Keratinocyte (primary cell): ENCODE measurements around the gene TAS2R40. TPM values are rescaled to one million over a fixed set of nuclear protein-coding genes. Genes with fewer than 3 reads are reported as not detected.
A peak's percentile ranks its signal among the peaks of the same experiment; 100 is the strongest.

Experiments
- DNase-seq: peaks from one replicate; pipeline ENCODE4 v3.0.0-alpha.2; 2011; ENCODE audit warnings: low read depth, missing footprints, low spot score
- FAIRE-seq: peaks from 2 replicates; lab custom pipeline; 2011; peaks lifted over from hg19 to GRCh38; lab: Jason Lieb, UNC
- H2AFZ ChIP-seq: 2 replicates; pipeline ENCODE4 v1.6.0; 2012; ENCODE audit warnings: low read length, control low read depth, inconsistent platforms; ENCODE audit not compliant: control insufficient read depth
- H3K27ac ChIP-seq: 2 replicates; pipeline ENCODE4 v1.5.1; 2011; ENCODE audit warnings: low read length; ENCODE audit not compliant: control insufficient read depth, insufficient read depth
- H3K27me3 ChIP-seq: 3 replicates; pipeline ENCODE4 v1.6.0; 2011; ENCODE audit warnings: low read length; ENCODE audit not compliant: control insufficient read depth, insufficient read depth; ENCODE audit errors: extremely low read depth
- H3K36me3 ChIP-seq, 2 experiments: 2 replicates in 1 of 2; 3 replicates in 1 of 2; pipeline ENCODE4 v1.5.1; 2011; ENCODE audit warnings: low read length in 2 of 2, mild to moderate bottlenecking in 1 of 2; ENCODE audit not compliant: control insufficient read depth in 2 of 2, insufficient read depth in 2 of 2; ENCODE audit errors: extremely low read depth in 1 of 2
- H3K4me1 ChIP-seq: 3 replicates; pipeline ENCODE4 v1.5.1; 2011; ENCODE audit warnings: low read length; ENCODE audit not compliant: control insufficient read depth, insufficient read depth; ENCODE audit errors: extremely low read depth
- H3K4me2 ChIP-seq: 3 replicates; pipeline ENCODE4 v1.6.0; 2011; ENCODE audit warnings: low read depth, low read length; ENCODE audit not compliant: control insufficient read depth, insufficient read depth; ENCODE audit errors: extremely low read depth
- H3K4me3 ChIP-seq, 3 experiments: fragments of 200-600 bp in 1 of 3; sonication (generic) in 1 of 3; 2 replicates in 2 of 3; 3 replicates in 1 of 3; pipeline ENCODE4 v1.5.1; 2011 to 2016; ENCODE audit warnings: low read length in 3 of 3, mild to moderate bottlenecking in 3 of 3, control low read depth in 2 of 3, inconsistent platforms in 1 of 3, low read depth in 1 of 3, mixed read lengths in 1 of 3, mixed run types in 1 of 3, moderate library complexity in 1 of 3; ENCODE audit not compliant: control insufficient read depth in 2 of 3, insufficient read depth in 2 of 3; ENCODE audit errors: extremely low read depth in 1 of 3
- H3K79me2 ChIP-seq: 2 replicates; pipeline ENCODE4 v1.6.0; 2012; ENCODE audit warnings: low read length; ENCODE audit not compliant: control insufficient read depth, insufficient read depth
- H3K9ac ChIP-seq: 3 replicates; pipeline ENCODE4 v1.6.0; 2011; ENCODE audit warnings: low read length; ENCODE audit not compliant: control insufficient read depth, insufficient read depth; ENCODE audit errors: extremely low read depth
- H3K9me1 ChIP-seq: 3 replicates; pipeline ENCODE4 v1.6.0; 2011; ENCODE audit warnings: low read length; ENCODE audit not compliant: control insufficient read depth, insufficient read depth; ENCODE audit errors: extremely low read depth
- H3K9me3 ChIP-seq: 2 replicates; pipeline ENCODE4 v1.5.1; 2012; ENCODE audit warnings: low read depth, low read length; ENCODE audit not compliant: control insufficient read depth
- H4K20me1 ChIP-seq: 3 replicates; pipeline ENCODE4 v1.6.0; 2011; ENCODE audit warnings: low read length; ENCODE audit not compliant: control insufficient read depth, insufficient read depth; ENCODE audit errors: extremely low read depth
- CTCF ChIP-seq, 3 experiments: IDR thresholded peaks in 1 of 3; conservative IDR thresholded peaks in 1 of 3; optimal IDR thresholded peaks in 1 of 3; 2 replicates in 2 of 3; 3 replicates in 1 of 3; pipeline versions ENCODE3 to v1.5.1; 2011; ENCODE audit warnings: low read length in 3 of 3, mild to moderate bottlenecking in 3 of 3, moderate library complexity in 2 of 3, control low read depth in 1 of 3, inconsistent platforms in 1 of 3; ENCODE audit not compliant: insufficient read depth in 2 of 3; ENCODE audit errors: extremely low read depth in 1 of 3
- EZH2 ChIP-seq: IDR thresholded peaks from one replicate; pipeline ENCODE4 v1.6.1; 2012; ENCODE audit warnings: inconsistent platforms, mild to moderate bottlenecking, low read length, moderate library complexity
- dilution Hi-C: fragments of 300-500 bp; cut with MboI; formaldehyde crosslinking; loops from one replicate; pipeline ENCODE4 v1.7.0; 2020; ENCODE audit warnings: low sequenced_read_pairs; ENCODE audit not compliant: extremely low pct_ligation_motif_present
- polyA plus RNA-seq, 5 experiments: library from polyadenylated mRNA; depleted of rRNA in 3 of 5; stranded (reverse) in 3 of 5; stranded (forward) in 1 of 5; unstranded in 1 of 5; fragments of >200 nt; gene quantifications; 1 replicate in 1 of 5; 2 replicates in 3 of 5; 3 replicates in 1 of 5; pipeline versions ENCODE4 v1.2.1 to v1.2.3, GENCODE V29; 2011 to 2012; ENCODE audit warnings: missing spikeins in 2 of 5, low read depth in 1 of 5, low replicate concordance in 1 of 5

Gene TAS2R40
- polyA plus RNA-seq, 1 donor (not counting 4 experiments of a cell fraction or from before 2014, with no cell fraction given): not detected

DNA sequence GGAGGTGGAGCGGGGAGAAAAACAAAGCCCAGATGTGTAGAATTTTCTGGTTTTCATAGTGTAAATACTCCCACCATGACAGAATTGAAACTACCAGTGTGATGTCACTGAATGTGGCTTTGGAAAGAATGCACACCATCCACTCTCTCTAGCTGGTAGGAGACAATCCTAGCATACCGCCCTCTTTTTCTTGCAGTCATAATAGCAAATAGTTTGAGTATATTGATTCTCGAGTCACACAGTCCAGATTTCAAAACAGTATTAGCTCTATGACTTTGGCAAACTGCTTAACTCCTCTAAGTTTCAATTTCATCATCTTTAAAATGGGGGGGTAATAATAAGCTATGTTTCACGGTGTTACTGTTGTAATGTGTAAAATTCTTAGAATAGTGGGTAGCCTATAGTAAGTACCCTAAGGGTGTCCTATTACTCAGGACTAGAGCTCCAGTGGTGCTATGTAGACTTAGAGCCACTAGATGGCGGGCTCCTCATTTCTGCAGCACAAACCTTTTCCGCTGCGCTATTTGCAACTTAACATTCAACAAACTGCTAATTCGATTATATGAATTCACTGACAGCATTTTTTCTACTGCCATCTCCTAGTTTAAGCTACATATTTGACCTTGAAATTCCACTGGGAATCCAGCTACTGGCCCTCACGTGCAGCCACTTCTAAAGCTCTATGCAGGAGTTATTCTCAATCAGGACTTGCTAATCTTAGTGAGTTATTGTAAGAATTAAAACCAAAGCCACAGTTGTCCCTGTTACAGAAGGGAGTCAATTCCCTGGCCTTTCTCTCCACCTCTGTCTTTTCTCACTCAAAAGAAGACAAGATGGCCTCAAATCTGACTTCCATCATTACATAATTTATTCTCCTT is 18.7 kb downstream of the TAS2R40 start:
- H3K9me3 ChIP-seq: no peaks in the 10 kb centered on the region
- FAIRE-seq (peak; percentile 76), DNase-seq (no peak)
- no peak overlapping the region for H3K27ac ChIP-seq
- H3K4me1 ChIP-seq: peaks cover 5% of the 10 kb centered on the region
- no peaks in the 10 kb centered on the region for H4K20me1 ChIP-seq
- no peak overlapping the region for H3K4me3 ChIP-seq
- dilution Hi-C loops: no loop called here
- no peaks in the 10 kb centered on the region for H3K79me2 ChIP-seq
- TF ChIP-seq CTCF (optimal IDR thresholded peaks at IDR 0.05 in 1 of 3, IDR thresholded peaks at IDR 0.05 in 1 of 3, conservative IDR thresholded peaks at IDR 0.05 in 1 of 3; ENCODE audit: extremely low read depth in 1 of 3, insufficient read depth in 2 of 3, low read length in 3 of 3) (peak; percentile 76 to 82 (median 78)), EZH2 (no peak)
- H2AFZ ChIP-seq: no peak overlapping the region
- H3K36me3 ChIP-seq: no peaks in the 10 kb centered on the region
- no peaks in the 10 kb centered on the region for H3K27me3 ChIP-seq
- no peaks in the 10 kb centered on the region for H3K9me1 ChIP-seq
- H3K9ac ChIP-seq: no peak overlapping the region
- no peak overlapping the region for H3K4me2 ChIP-seq

GRCh38 chr7:143242306-143242705 is 20.5 kb downstream of the TAS2R40 start:
- H2AFZ ChIP-seq: no peak overlapping the region
- H3K27ac ChIP-seq: no peak overlapping the region
- H3K36me3 ChIP-seq: no peaks in the 10 kb centered on the region
- no peak overlapping the region for H3K4me2 ChIP-seq
- H3K9me1 ChIP-seq: no peaks in the 10 kb centered on the region
- dilution Hi-C loops: no loop called here
- H3K9me3 ChIP-seq: no peaks in the 10 kb centered on the region
- TF ChIP-seq EZH2: no peak
- TF ChIP-seq CTCF (optimal IDR thresholded peaks at IDR 0.05 in 1 of 3, IDR thresholded peaks at IDR 0.05 in 1 of 3, conservative IDR thresholded peaks at IDR 0.05 in 1 of 3; ENCODE audit: extremely low read depth in 1 of 3, insufficient read depth in 2 of 3, low read length in 3 of 3): no peak
- H3K9ac ChIP-seq: no peak overlapping the region
- no peaks in the 10 kb centered on the region for H3K27me3 ChIP-seq
- FAIRE-seq (no peak), DNase-seq (no peak)
- H3K4me1 ChIP-seq: peaks cover 7% of the 10 kb centered on the region
- H3K79me2 ChIP-seq: no peaks in the 10 kb centered on the region
- no peaks in the 10 kb centered on the region for H4K20me1 ChIP-seq
- no peak overlapping the region for H3K4me3 ChIP-seq
